ENCODE measurements around the gene ADARB1.

DNA sequence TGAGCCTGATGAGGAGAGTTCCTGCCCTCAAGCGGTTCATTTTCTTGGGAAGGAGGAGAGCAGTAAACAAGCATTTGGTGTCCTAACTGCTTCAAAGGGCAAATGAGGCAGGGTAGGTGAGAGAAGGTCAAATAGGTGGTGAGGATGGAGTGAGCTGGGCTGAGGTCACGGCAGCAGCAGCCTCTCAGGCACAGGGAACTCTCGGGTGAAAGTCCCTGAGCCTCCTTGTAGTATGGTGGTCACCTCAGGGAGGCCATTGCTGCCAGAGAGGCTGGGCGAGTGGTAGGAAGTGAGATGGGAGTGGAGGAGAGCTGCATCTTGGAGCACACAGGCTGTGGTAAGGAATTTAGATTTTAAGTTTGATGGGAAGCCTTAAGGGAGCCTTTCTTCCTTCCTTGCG is 4.0 kb downstream of the ADARB1 start:
- TF ChIP-seq EZH2 (IDR thresholded peaks at IDR 0.05; ENCODE audit: low read length) (no peak), CTCF (optimal IDR thresholded peaks at IDR 0.05 in 1 of 3, IDR thresholded peaks at IDR 0.05 in 1 of 3, conservative IDR thresholded peaks at IDR 0.05 in 1 of 3; ENCODE audit: extremely low read depth in 1 of 3, insufficient read depth in 2 of 3, low read length in 3 of 3) (no peak)
